Common myeloid progenitor, CD34-positive (primary cell): ENCODE data around the gene ARFGEF2.
A peak's percentile ranks its signal among the peaks of the same experiment; 100 is the strongest.

ENCODE experiments used
- CTCF ChIA-PET: fragments of 350-600 bp; sonication (Branson Sonifier 250); formaldehyde crosslinking; loops from one replicate; lab custom pipeline; 2021; ENCODE audit warnings: antibody characterized with exemption; lab: Charles Lee
- POLR2A ChIA-PET: fragments of 350-600 bp; sonication (Branson Sonifier 250); formaldehyde crosslinking; loops from one replicate; lab custom pipeline; 2021; ENCODE audit warnings: antibody characterized with exemption; lab: Charles Lee
- DNase-seq, 3 donors: peaks; one replicate each; pipeline versions ENCODE4 v3.0.0 to v3.0.0-alpha.2; 2013
- H3K27ac ChIP-seq, 2 experiments: 1 replicate in 1 of 2; 2 replicates in 1 of 2; pipeline ENCODE4 v1.7.0; 2013; ENCODE audit warnings: inconsistent platforms in 2 of 2, low read length in 2 of 2, mild to moderate bottlenecking in 2 of 2, low read depth in 1 of 2, moderate library complexity in 1 of 2; ENCODE audit not compliant: severe bottlenecking in 2 of 2, insufficient read depth in 1 of 2, poor library complexity in 1 of 2
- H3K27me3 ChIP-seq, 5 experiments: replicated peaks in 2 of 5; 1 replicate in 3 of 5; 2 replicates in 2 of 5; pipeline versions ENCODE4 v1.6.1 to v1.7.0; 2013; ENCODE audit warnings: low read length in 4 of 5, mild to moderate bottlenecking in 2 of 5, moderate library complexity in 2 of 5, inconsistent platforms in 1 of 5; ENCODE audit not compliant: insufficient read depth in 5 of 5, control insufficient read depth in 4 of 5
- H3K36me3 ChIP-seq, 4 experiments: 1 replicate in 2 of 4; 2 replicates in 2 of 4; pipeline versions ENCODE4 v1.6.1 to v1.7.0; 2013; ENCODE audit warnings: low read length in 3 of 4, control low read depth in 1 of 4, mild to moderate bottlenecking in 1 of 4; ENCODE audit not compliant: control insufficient read depth in 4 of 4, insufficient read depth in 4 of 4
- H3K4me1 ChIP-seq, 4 experiments: 1 replicate in 3 of 4; 2 replicates in 1 of 4; pipeline versions ENCODE4 v1.6.1 to v1.7.1; 2013; ENCODE audit warnings: low read length in 3 of 4, mild to moderate bottlenecking in 3 of 4, control low read depth in 1 of 4, inconsistent platforms in 1 of 4, moderate library complexity in 1 of 4; ENCODE audit not compliant: control insufficient read depth in 4 of 4, insufficient read depth in 4 of 4; ENCODE audit errors: control extremely low read depth in 1 of 4
- H3K4me3 ChIP-seq, 7 experiments: 1 replicate in 4 of 7; 2 replicates in 3 of 7; pipeline versions ENCODE4 v1.5.1 to v1.7.0; 2013; ENCODE audit warnings: mild to moderate bottlenecking in 7 of 7, low read length in 6 of 7, moderate library complexity in 6 of 7, inconsistent platforms in 2 of 7, low read depth in 2 of 7, control low read depth in 1 of 7; ENCODE audit not compliant: insufficient read depth in 4 of 7, control insufficient read depth in 1 of 7; ENCODE audit errors: extremely low read depth in 1 of 7
- H3K9me3 ChIP-seq, 5 experiments: 1 replicate in 4 of 5; 2 replicates in 1 of 5; pipeline versions ENCODE4 v1.6.1 to v1.7.1; 2013; ENCODE audit warnings: low read length in 4 of 5, mild to moderate bottlenecking in 2 of 5, inconsistent platforms in 1 of 5, low read depth in 1 of 5, moderate library complexity in 1 of 5; ENCODE audit not compliant: control insufficient read depth in 4 of 5, insufficient read depth in 2 of 5; ENCODE audit errors: control extremely low read depth in 1 of 5
- WGBS: methylation state at CpG from one replicate; pipeline ENCODE4 v1.1.5; 2013; ENCODE audit not compliant: insufficient coverage; 5-methylcytosine and 5-hydroxymethylcytosine counted together

The ARFGEF2 gene

GRCh38 chr20:48926267-48926666 lies 4.8 kb downstream of the ARFGEF2 start:
- CTCF ChIA-PET, result interaction anchor here (1.6 kb wide), 1 partner anchor 268 kb away, joined by 5 read pairs; no protein-coding TSS in a partner anchor
- Histone ChIP-seq H3K4me3 (no peak overlapping the region), H3K4me1 (peaks cover 6 to 45% (median 26%) of the 10 kb centered on the region in 4 experiments), H3K27me3 (no peaks in the 10 kb centered on the region), H3K27ac (no peak overlapping the region), H3K36me3 (no peaks in the 10 kb centered on the region), H3K9me3 (no peaks in the 10 kb centered on the region)
- WGBS, result 100% methylated on average over 1 of the region's 3 CpGs
- POLR2A ChIA-PET, result no interaction called here
- DNase-seq, result no peak

DNA sequence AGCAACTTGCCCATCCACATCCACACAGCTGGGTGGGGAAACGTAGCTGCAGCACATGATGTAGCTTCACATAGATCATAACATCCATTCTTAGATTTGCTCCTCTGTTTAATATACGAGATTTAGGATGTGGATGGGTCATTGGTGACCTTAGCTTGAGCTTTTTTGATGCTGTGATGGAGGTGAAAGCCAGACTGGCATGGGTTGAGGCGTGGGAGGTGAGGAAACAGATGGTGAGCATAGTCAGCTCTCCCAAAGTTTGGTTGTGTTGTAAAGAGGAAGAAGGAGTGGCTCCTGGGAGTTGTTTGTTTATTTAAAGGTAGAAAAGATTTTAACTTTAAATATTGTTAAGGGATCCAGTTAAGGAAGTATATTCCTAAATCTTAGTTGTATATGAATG lies 5.3 kb downstream of the ARFGEF2 start:
- Histone ChIP-seq H3K27ac (no peak overlapping the region), H3K27me3 (no peaks in the 10 kb centered on the region), H3K36me3 (no peaks in the 10 kb centered on the region), H3K9me3 (no peaks in the 10 kb centered on the region), H3K4me3 (no peak overlapping the region), H3K4me1 (peaks cover 6 to 45% (median 26%) of the 10 kb centered on the region in 4 experiments)
- WGBS, result 48% methylated on average over 2 of the region's 3 CpGs
- CTCF ChIA-PET, result interaction anchor here (1.6 kb wide), 1 partner anchor 269 kb away, joined by 5 read pairs; no protein-coding TSS in a partner anchor
- DNase-seq, result peak in 2 of 3 donors; percentile 75 to 78
- POLR2A ChIA-PET, result no interaction called here

- no peak for DNase-seq
- no peaks in the 10 kb centered on the region for H3K27me3 ChIP-seq
- no peaks in the 10 kb centered on the region for H3K9me3 ChIP-seq
- no peak overlapping the region for H3K4me3 ChIP-seq
- POLR2A ChIA-PET, result no interaction called here
- CTCF ChIA-PET, result interaction anchor here (1.0 to 1.3 kb wide), 2 partner anchors 24 to 272 kb away, joined by 3 read pairs; no protein-coding TSS in a partner anchor
- WGBS, result 93% methylated on average over 2 of the region's 3 CpGs
- H3K4me1 ChIP-seq, result peaks cover 0 to 24% (median 10%) of the 10 kb centered on the region in 4 experiments
- H3K27ac ChIP-seq, result no peak overlapping the region
- peaks cover 0 to 5% (median 0%) of the 10 kb centered on the region in 4 experiments for H3K36me3 ChIP-seq
These were observed 7.6 kb downstream of the ARFGEF2 start for GRCh38 chr20:48928832-48929725.

DNA sequence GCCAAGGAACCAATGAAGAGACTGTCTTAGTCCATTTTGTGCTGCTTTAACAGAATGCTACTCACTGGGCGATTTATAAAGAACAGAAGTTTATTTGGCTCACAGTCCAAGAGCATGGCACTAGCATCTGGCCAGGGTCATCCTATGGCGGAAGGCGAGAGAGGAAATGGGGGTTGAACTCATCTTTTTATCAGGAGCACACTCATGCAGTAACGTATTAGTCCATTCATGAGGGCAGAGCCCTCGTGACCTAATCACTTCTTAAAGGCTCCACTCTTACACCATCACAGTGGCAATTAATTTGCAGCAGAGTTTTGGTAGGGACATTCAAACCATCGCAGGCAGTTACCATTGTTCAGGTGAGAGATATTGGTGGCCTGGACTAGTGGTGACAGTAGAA lies 8.5 kb downstream of the ARFGEF2 start:
- H3K36me3 ChIP-seq, result peaks cover 0 to 5% (median 0%) of the 10 kb centered on the region in 4 experiments
- H3K27me3 ChIP-seq, result no peaks in the 10 kb centered on the region
- H3K9me3 ChIP-seq, result no peaks in the 10 kb centered on the region
- POLR2A ChIA-PET, result no interaction called here
- H3K27ac ChIP-seq, result no peak overlapping the region
- WGBS, result 83% methylated on average over 4 of the region's 6 CpGs
- DNase-seq, result no peak
- H3K4me1 ChIP-seq, result peaks cover 0 to 18% (median 3%) of the 10 kb centered on the region in 4 experiments
- CTCF ChIA-PET, result no interaction called here
- H3K4me3 ChIP-seq, result no peak overlapping the region

GRCh38 chr20:48930878-48931277 lies 9.4 kb downstream of the ARFGEF2 start:
- DNase-seq, result no peak
- CTCF ChIA-PET, result interaction anchor here (1.2 kb wide), 1 partner anchor 19 kb away, joined by 3 read pairs; no protein-coding TSS in a partner anchor
- WGBS, result 87% methylated on average over 7 of the region's 7 CpGs
- Histone ChIP-seq H3K4me3 (no peak overlapping the region), H3K36me3 (peaks cover 0 to 5% (median 0%) of the 10 kb centered on the region in 4 experiments), H3K4me1 (peaks cover 0 to 16% (median 3%) of the 10 kb centered on the region in 4 experiments), H3K27me3 (no peaks in the 10 kb centered on the region), H3K27ac (no peak overlapping the region), H3K9me3 (no peaks in the 10 kb centered on the region)
- POLR2A ChIA-PET, result no interaction called here

DNA sequence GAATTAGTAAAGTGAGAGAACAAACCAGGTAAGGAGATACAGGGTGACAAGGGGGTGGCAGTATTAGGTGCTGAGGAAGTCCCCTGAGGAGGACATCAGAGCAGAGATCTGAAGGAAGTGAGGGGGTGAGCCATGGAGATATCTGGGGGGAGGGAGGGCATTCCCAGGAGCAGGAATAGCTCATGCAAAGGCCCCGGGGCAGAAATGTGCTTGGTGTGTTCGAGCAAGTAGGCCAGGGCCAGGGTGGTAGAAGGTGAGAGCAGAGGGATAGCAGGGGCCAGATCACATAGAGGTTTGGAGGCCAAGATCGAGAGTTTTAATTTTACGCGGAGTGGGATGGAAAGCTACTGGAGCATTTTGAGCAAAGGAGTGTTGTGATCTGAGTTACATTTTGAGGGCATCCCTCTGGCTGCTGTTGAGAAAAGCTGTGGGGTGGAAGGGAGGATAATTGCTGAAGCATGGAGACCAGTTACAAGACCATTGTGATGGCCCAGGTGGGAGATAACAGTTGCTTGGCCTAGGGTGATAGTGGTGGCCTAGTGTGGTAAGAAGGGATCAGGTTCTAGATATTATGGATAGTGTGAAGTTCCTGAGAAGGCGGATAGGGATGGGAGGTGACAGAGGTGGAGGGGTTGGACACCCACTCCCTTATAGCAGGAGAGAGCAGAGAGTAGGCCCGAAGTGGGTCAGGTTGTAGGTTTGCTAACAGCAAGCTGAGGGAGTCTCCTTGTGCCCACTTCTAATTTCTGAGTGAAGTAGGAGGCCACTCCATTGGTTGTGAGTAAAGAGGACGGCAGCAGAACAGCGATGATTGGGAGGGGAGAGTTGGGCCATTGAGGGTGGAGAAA lies 10.2 kb downstream of the ARFGEF2 start:
- 99% methylated on average over 9 of the region's 9 CpGs for WGBS
- Histone ChIP-seq H3K9me3 (no peaks in the 10 kb centered on the region), H3K4me3 (no peak overlapping the region), H3K27ac (no peak overlapping the region), H3K4me1 (peaks cover 0 to 8% (median 1%) of the 10 kb centered on the region in 4 experiments), H3K36me3 (peaks cover 0 to 5% (median 0%) of the 10 kb centered on the region in 4 experiments), H3K27me3 (no peaks in the 10 kb centered on the region)
- no peak for DNase-seq
- ChIA-PET CTCF (interaction anchor here (1.2 to 1.4 kb wide), 2 partner anchors 18 kb away, joined by 3 to 6 read pairs; no protein-coding TSS in a partner anchor), POLR2A (no interaction called here)
